Right ventricle myocardium superior (tissue), 1 donor: ENCODE data around the gene HOOK2. TPM values are rescaled to one million over a fixed set of nuclear protein-coding genes. Genes with fewer than 3 reads are reported as not detected.
A peak's percentile ranks its signal among the peaks of the same experiment; 100 is the strongest.
"Not testable (repeated sequence)": the region's sequence is repeated elsewhere in the genome, so short reads cannot be mapped to it uniquely, and the experiment has no call there.

Experiments
- ATAC-seq: fragments of 200-7000 bp; cut with Tn5 transposase; one replicate; pipeline ENCODE4 v1.9.1; 2020; ENCODE audit warnings: mild to moderate bottlenecking; ENCODE audit not compliant: poor library complexity
- DNase-seq: peaks from one replicate; pipeline ENCODE4 v3.0.0-alpha.2; 2020
- intact Hi-C: fragments of 100-400 bp; cut with DNase I; formaldehyde crosslinking; loops from one replicate; pipeline ENCODE4 v1.11.2; 2022
- long read RNA-seq: library from polyadenylated mRNA; unstranded; transcript quantifications from one replicate; pipeline ENCODE4 v2.0.0, GENCODE V29; 2021
- total RNA-seq: library from RNA; stranded (reverse); fragmentation: NEBNext Ultra II Directional; extraction: Animal tissue kit (Norgen Biotek cat#: 25700); gene quantifications from one replicate; pipeline ENCODE4 v1.2.1, GENCODE V29; 2021
- donor health status: DM: no; HTN: yes; CAD: no; lungs with severe emphysema.

HOOK2 gene, protein sequence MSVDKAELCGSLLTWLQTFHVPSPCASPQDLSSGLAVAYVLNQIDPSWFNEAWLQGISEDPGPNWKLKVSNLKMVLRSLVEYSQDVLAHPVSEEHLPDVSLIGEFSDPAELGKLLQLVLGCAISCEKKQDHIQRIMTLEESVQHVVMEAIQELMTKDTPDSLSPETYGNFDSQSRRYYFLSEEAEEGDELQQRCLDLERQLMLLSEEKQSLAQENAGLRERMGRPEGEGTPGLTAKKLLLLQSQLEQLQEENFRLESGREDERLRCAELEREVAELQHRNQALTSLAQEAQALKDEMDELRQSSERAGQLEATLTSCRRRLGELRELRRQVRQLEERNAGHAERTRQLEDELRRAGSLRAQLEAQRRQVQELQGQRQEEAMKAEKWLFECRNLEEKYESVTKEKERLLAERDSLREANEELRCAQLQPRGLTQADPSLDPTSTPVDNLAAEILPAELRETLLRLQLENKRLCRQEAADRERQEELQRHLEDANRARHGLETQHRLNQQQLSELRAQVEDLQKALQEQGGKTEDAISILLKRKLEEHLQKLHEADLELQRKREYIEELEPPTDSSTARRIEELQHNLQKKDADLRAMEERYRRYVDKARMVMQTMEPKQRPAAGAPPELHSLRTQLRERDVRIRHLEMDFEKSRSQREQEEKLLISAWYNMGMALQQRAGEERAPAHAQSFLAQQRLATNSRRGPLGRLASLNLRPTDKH
- 43.6 TPM for total RNA-seq
- long read RNA-seq, transcript HOOK2-201 (22 exons, 2,603 nt) = major isoform, 121 of 208 reads
- long read RNA-seq, transcript HOOK2-210 (3 exons, 890 nt) = minor isoform, 16 of 208 reads
- long read RNA-seq, partial matches to known transcripts = 9 of 208 reads
- long read RNA-seq, other reads (novel, unspliced or antisense) = 60 of 208 reads

GRCh38 chr19:12774588-12775555, at the start of gene HOOK2:
HOOK2 (minus strand) TSS chr19:12775552; CDS start chr19:12775449, 103 bp downstream.
- ATAC-seq = no peak
- DNase-seq = no peak
- intact Hi-C loops = no loop called here

GRCh38 chr19:12821761-12822160, 46.4 kb upstream of the HOOK2 start:
- DNase-seq = no peak
- intact Hi-C loops = no loop called here
- ATAC-seq = no peak

GRCh38 chr19:12817810-12818209, 42.5 kb upstream of the HOOK2 start:
- intact Hi-C loops, DNase-seq, ATAC-seq: not testable (repeated sequence)

DNA sequence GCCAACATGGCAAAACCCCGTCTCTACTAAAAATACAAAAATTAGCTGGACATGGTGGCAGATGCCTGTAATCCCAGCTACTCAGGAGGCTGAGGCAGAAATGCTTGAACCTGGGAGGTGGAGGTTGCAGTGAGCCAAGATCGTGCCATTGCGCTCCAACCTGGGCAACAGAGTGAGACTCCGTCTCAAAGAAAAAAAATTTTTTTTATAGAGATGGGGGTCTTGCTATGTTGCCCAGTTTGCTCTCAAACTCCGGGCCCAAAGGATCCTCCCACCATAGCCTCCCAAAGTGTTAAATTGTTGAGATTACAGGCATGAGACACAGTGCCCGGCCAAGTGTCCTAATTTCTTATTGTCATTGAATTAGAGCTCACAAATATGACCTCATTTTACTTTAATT, 41.8 kb upstream of the HOOK2 start:
- intact Hi-C loops, DNase-seq, ATAC-seq: not testable (repeated sequence)

DNA sequence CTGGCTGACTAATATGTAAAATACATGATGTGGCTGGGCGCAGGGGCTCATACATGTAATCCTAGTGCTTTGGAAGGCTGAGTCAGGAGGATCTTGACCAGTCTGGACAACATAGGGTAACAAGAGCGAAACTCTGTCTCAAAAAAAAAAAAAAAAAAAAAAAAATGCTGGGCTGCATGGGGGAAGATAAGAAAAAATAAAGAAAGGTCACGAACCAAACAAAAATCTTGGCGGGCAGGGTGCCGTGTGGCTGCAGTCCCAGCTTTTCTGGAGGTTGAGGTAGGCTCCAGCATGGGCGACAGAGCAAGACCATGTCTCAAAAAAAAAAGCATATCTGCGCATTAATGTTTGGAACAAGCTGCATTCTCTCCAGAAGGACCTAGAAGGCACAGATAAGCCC, 39.7 kb upstream of the HOOK2 start:
- intact Hi-C loops = no loop called here
- DNase-seq = no peak
- no peak for ATAC-seq

GRCh38 chr19:12806242-12807081, 31.1 kb upstream of the HOOK2 start, which contains the start of gene RNASEH2A:
RNASEH2A (plus strand) TSS chr19:12806584; CDS start chr19:12806674, 90 bp downstream.
- intact Hi-C loops = no loop called here
- DNase-seq = peak; percentile 95
- ATAC-seq = peak; percentile 90

GRCh38 chr19:12804051-12804450, 28.7 kb upstream of the HOOK2 start:
- DNase-seq (no peak), ATAC-seq (no peak)
- intact Hi-C loops = loop anchor here (5.0 kb wide), 1 partner anchor 37 kb away; no protein-coding TSS in a partner anchor

DNA sequence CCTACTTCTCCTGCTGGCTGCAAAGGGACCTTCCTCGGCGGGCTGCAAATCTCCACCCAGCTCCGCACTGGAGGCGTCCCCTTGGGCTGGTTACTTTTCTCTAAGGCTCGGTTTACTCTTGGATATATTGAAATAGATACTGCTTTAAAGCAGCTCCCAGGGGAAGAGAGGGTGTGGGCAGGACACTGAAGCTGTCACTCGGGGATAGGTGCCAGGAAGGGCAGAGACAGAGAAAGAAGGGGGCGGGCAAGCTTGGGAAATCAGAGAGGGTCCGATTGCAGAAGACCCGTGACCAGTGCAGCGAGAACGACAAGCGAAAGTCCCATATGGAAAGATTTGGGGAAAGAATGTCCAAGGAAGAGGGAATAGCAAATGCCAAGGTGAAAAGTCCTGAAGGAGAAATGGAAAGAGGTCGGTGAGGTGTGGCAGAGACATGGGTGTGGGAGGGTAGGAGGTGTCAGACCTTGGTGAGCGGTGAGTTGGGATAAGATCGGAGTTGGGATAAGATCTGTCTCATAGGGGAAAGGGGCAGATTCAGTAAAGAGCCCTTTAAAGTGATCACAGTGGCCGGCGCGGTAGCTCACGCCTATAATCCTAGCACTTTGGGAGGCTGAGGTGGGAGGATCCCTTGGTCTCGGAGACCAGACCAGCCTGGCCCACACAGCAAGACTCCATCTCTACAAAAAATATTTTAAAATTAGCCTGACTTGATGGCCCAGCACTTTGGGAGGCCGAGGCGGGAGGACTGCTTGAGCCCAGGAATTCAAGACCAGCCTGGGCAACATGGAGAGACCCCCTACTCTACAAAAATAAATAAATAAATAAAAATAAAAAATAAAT, 27.1 kb upstream of the HOOK2 start:
- ATAC-seq (peak; percentile 17), DNase-seq (no peak)
- intact Hi-C loops = loop anchor here (5.0 kb wide), 1 partner anchor 35 kb away; no protein-coding TSS in a partner anchor

GRCh38 chr19:12801466-12802266, 26.3 kb upstream of the HOOK2 start, which contains the start of the genes PRDX2 and THSD8:
PRDX2 (minus strand) TSS chr19:12801800; CDS start chr19:12801261, 539 bp downstream.
THSD8 (plus strand) TSS chr19:12802069; CDS start chr19:12802072, 3 bp downstream.
- DNase-seq (peak; percentile 87), ATAC-seq (peak; percentile 93)
- intact Hi-C loops = loop anchor here (5.0 kb wide), 1 partner anchor 34 kb away; no protein-coding TSS in a partner anchor

DNA sequence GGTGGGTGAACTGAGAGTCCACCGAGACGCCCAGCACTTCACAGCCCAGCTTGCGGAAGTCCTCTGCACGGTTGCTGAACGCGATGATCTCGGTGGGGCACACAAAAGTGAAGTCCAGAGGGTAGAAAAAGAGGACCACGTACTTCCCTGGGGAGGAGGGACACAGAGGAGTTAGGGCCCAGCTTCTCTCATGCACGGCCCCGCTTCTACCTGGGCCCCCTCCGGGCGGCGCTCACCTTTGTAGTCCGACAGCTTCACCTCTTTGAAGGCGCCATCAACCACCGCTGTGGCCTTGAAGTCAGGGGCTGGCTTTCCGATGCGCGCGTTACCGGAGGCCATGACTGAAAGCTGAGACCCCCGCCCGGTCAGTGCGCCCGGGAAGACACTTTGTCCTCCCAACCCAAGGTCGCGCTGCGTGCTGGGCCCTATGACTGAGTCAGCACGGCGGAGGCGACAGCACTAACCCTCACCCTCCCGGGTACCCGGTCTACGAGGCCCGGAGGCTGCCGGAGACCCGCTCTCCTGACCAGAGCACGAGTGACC, 25.6 kb upstream of the HOOK2 start:
- intact Hi-C loops = loop anchor here (5.0 kb wide), 1 partner anchor 34 kb away; no protein-coding TSS in a partner anchor
- ATAC-seq (peak; percentile 36), DNase-seq (no peak)

DNA sequence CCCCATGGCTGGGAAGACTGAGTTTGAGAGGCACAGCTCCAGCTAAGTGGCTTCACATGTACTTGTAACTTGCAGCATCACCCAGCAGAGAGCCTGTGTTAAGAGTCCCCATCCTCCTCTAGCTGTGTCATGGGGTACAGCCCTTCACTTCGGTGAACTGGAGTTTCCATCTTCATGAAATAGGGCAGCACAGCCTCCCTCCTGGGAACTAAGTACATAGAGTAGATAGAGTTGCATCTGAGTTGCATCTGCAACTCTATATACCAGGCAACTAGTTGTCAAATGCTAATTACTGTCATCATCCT, 25.1 kb upstream of the HOOK2 start:
- ATAC-seq = no peak
- intact Hi-C loops = loop anchor here (5.0 kb wide), 1 partner anchor 33 kb away; no protein-coding TSS in a partner anchor

GRCh38 chr19:12799742-12800465, 24.6 kb upstream of the HOOK2 start:
- no peak for ATAC-seq
- intact Hi-C loops = loop anchor here (5.0 kb wide), 1 partner anchor 33 kb away; no protein-coding TSS in a partner anchor
- DNase-seq = no peak

More for the DNA sequence above, 25.1 kb upstream of the HOOK2 start:
- no peak for DNase-seq

DNA sequence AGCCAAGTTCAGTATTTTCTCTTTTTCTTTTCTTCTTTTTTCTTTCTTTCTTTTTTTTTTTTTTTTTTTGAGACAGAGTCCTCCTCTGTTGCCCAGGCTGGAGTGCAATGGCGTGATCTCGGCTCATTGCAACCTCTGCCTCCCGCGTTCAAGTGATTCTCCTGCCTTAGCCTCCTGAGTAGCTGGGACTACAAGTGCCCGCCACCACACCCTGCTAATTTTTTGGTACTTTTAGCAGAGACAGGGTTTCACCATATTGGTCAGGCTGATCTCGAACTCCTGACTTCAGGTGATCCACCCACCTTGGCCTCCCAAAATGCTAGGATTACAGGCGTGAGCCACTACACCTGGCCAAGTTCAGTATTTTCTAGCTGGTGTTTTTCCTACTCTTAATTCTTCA, 22.3 kb upstream of the HOOK2 start:
- DNase-seq, intact Hi-C loops, ATAC-seq: not testable (repeated sequence)

DNA sequence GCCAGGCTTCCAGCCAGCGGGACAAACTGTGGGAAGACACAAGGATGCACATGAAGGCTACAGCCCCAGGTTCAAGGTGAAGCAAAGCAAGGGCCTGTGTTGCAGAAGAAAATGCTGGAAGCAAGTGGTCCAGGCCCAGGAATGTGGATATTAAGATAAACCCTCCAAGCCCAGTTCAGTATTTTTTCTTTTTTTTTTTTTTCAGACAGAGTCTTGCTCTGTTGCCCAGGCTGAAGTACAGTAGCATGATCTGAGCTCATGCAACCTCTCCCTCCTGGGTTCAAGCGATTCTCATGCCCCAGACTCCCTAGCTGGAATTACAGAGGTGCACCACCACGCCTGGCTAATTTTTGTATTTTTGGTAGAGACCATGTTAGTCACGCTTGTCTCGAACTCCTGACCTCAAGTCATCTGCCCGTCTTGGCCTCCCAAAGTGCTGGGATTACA, 21.8 kb upstream of the HOOK2 start:
- intact Hi-C loops = no loop called here
- ATAC-seq (no peak), DNase-seq (no peak)
